ENCODE measurements around the gene BTG1. TPM values are rescaled to one million over a fixed set of nuclear protein-coding genes. Genes with fewer than 3 reads are reported as not detected.

The BTG1 gene
- total and polyA plus RNA-seq, 9 of the 15 experiments (the other 6 are each of a cell fraction or from before 2014, with no cell fraction given) = 3.7 to 28.6 (median 7.4) TPM

DNA sequence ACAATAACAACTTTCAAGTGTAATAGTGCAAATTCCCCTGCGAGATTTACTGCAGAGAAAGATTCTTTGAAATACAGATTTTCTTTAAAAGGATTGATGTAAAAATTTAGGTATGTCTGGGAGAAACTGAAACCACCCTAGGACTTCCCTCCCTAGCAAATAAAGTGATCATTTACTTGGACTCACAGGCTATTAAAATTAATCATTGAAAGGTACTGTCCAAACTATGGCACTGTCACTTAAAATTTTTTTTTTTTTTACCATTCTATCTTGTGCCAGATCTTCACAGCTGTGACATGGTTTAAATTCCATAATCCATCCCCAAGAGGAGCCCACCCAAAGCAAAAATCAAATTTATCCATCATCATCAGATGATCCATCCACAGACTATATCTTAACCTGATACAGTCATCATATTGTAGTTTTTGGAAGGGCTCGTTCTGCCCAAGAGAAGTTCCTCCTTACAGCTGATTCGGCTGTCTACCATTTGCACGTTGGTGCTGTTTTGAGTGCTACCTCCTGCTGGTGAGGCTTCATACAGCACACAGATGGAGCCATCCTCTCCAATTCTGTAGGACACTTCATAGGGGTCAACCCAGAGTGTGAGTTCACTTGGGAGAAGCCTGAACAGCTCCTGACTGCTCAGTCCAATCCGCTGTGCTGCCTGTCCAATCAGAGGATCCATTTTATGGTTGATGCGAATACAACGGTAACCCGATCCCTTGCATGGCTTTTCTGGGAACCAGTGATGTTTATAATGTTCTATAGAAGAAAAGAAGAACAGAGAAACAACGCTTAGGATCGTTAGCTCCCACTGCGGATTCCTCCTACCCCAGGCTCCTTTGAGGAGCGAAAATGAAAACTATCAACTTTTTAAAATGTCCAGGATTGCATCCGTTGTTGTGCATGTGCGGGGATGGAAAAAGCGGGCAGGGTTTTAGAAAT, 1.7 kb downstream of the BTG1 start (continued):
- TF ChIP-seq, protein P1, sequence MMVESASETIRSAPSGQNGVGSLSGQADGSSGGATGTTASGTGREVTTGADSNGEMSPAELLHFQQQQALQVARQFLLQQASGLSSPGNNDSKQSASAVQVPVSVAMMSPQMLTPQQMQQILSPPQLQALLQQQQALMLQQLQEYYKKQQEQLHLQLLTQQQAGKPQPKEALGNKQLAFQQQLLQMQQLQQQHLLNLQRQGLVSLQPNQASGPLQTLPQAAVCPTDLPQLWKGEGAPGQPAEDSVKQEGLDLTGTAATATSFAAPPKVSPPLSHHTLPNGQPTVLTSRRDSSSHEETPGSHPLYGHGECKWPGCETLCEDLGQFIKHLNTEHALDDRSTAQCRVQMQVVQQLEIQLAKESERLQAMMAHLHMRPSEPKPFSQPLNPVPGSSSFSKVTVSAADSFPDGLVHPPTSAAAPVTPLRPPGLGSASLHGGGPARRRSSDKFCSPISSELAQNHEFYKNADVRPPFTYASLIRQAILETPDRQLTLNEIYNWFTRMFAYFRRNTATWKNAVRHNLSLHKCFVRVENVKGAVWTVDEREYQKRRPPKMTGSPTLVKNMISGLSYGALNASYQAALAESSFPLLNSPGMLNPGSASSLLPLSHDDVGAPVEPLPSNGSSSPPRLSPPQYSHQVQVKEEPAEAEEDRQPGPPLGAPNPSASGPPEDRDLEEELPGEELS (CRISPR knock-in tag; IDR thresholded peaks at IDR 0.05; ENCODE audit: borderline replicate concordance) = 0 out of 2 replicates have a peak, but pooled peaks have one; percentile 28
- TF ChIP-seq FOXP1 (CRISPR knock-in tag; IDR thresholded peaks at IDR 0.05) = no peak
- no peak for TF ChIP-seq KLF16 (IDR thresholded peaks at IDR 0.05)

DNA sequence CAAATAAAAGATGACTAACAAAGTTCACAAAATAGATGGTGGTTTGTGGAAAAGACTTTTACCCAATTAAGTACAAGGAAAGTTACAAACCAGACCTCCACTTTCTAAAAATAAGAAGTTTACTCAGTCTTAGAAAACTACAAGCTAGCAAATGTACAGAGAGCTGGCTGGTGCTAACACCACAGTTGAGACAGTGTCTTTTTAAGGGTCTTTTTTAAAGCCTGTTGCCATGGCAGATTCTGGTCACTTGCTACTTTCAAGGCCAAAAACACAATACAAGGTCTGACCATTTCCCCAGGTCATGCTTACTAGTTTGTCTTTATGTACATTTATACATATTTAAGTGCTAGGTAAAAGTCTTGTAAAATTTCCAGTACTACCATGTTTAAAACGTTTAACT, 2.4 kb downstream of the BTG1 start:
- H3K4me1 ChIP-seq (replicated peaks in 1 of 2; ENCODE audit: control insufficient read depth in 2 of 2, insufficient read depth in 2 of 2, low read length in 2 of 2) = peaks cover 13 to 14% of the 10 kb centered on the region in 2 experiments; a peak in 4 of 5 replicates
- peaks cover 41% of the 10 kb centered on the region for H4K20me1 ChIP-seq (replicated peaks; ENCODE audit: control insufficient read depth, insufficient read depth, low read length)
- no peaks in the 10 kb centered on the region for H3K9me1 ChIP-seq (ENCODE audit: control insufficient read depth, insufficient read depth, low read length)
- intact Hi-C loops (cut with micrococcal nuclease) (loop anchor here (5.0 to 10.0 kb wide), 3 partner anchors 66 to 331 kb away; no protein-coding TSS in a partner anchor), in situ Hi-C loops (cut with MboI) (no loop called here)
- DNase-seq (ENCODE audit: extremely low read depth in 1 of 4, low spot score in 3 of 4) (no peak), FAIRE-seq (no peak), ATAC-seq (no peak)
- peak overlapping the region; percentile 88 for H3K4me3 ChIP-seq
- POLR2A ChIA-PET = interaction anchor here (0.6 to 3.8 kb wide), 26 partner anchors 10 to 762 kb away, joined by 3 to 44 read pairs (median 4); no protein-coding TSS in a partner anchor
- H2AFZ ChIP-seq (ENCODE audit: low read depth, low read length) = no peak overlapping the region
- H3K79me2 ChIP-seq (ENCODE audit: control insufficient read depth, insufficient read depth, low read length) = peaks cover 89% of the 10 kb centered on the region
- CTCF ChIA-PET (ENCODE audit: low intra/inter-chr PET ratio) = interaction anchor here (0.6 to 1.4 kb wide), 3 partner anchors 9 to 427 kb away, joined by 3 to 4 read pairs (median 4); no protein-coding TSS in a partner anchor
- WGBS (ENCODE audit: insufficient coverage, low coverage, missing lambda C conversion rate) = 7% methylated on average over 1 of the region's 1 CpG
- H3K9ac ChIP-seq (ENCODE audit: insufficient read depth in 1 of 2, low read depth in 2 of 2, low read length in 2 of 2) = peak overlapping the region in 1 of 2 experiments; percentile 82; a peak in 2 of 4 replicates
- peak overlapping the region; percentile 87 for H3K4me2 ChIP-seq (ENCODE audit: insufficient read depth, low read length)
- H3K27me3 ChIP-seq (ENCODE audit: control insufficient read depth in 2 of 2, insufficient read depth in 2 of 2, low read length in 2 of 2) = no peaks in the 10 kb centered on the region
- H3K36me3 ChIP-seq (ENCODE audit: control insufficient read depth, insufficient read depth, low read length) = peaks cover 44% of the 10 kb centered on the region
- no peaks in the 10 kb centered on the region for H3K9me3 ChIP-seq (replicated peaks; ENCODE audit: control insufficient read depth, insufficient read depth, low read depth, low read length)
- no peak overlapping the region; the same call in 2 of the 3 replicates for H3K27ac ChIP-seq (ENCODE audit: extremely low read depth, low read depth, low read length)
- TF ChIP-seq POLR2H (tag; IDR thresholded peaks at IDR 0.05; ENCODE audit: low read depth) (0 out of 2 replicates have a peak, but pooled peaks have one; percentile 6), HCFC1 (IDR thresholded peaks at IDR 0.05; ENCODE audit: low read depth, low read length) (no peak), RBFOX2 (IDR thresholded peaks at IDR 0.05; ENCODE audit: low read depth, low read length) (peak; percentile 33; the same call in 1 of the 2 replicates), RFX1 (IDR thresholded peaks at IDR 0.05) (peak; percentile 10; the same call in 1 of the 2 replicates)
- BruUV-seq (replicated peaks) = no TSS peak

All from K562 (cell line).